AG09319 (cell line): ENCODE data around the gene PTPRT.

ENCODE experiments used
- DNase-seq: peaks from one replicate; pipeline ENCODE4 v3.0.0-alpha.2; 2010; ENCODE audit warnings: low read depth; ENCODE audit errors: extremely low read depth
- TF ChIP-seq, protein P1 (sequence below): IDR thresholded peaks from 2 replicates; pipeline ENCODE4 v1.5.1; 2011; ENCODE audit warnings: low read depth, mild to moderate bottlenecking, inconsistent platforms, low read length, moderate library complexity

PTPRT gene

DNA sequence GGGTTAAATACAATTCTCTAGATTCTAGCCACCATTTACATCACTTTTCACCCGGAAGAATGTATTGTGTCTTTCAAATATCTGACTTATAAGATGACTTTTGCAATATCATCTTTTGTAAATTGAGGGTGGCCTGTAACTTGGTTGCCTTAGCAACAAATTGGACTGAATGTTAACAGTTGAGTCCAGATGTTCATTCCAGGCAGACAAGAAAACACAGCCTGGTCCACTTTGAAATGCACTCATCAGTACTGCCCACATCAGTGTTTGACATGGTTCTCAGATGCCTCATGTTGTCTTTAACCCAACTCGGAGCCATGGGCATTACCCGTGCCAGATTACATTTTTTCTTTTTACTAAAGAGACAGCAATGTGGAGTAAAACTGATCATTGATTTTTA lies 789.9 kb downstream of the PTPRT start:
- TF ChIP-seq, protein P1, sequence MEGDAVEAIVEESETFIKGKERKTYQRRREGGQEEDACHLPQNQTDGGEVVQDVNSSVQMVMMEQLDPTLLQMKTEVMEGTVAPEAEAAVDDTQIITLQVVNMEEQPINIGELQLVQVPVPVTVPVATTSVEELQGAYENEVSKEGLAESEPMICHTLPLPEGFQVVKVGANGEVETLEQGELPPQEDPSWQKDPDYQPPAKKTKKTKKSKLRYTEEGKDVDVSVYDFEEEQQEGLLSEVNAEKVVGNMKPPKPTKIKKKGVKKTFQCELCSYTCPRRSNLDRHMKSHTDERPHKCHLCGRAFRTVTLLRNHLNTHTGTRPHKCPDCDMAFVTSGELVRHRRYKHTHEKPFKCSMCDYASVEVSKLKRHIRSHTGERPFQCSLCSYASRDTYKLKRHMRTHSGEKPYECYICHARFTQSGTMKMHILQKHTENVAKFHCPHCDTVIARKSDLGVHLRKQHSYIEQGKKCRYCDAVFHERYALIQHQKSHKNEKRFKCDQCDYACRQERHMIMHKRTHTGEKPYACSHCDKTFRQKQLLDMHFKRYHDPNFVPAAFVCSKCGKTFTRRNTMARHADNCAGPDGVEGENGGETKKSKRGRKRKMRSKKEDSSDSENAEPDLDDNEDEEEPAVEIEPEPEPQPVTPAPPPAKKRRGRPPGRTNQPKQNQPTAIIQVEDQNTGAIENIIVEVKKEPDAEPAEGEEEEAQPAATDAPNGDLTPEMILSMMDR = no peak
- no peak for DNase-seq

DNA sequence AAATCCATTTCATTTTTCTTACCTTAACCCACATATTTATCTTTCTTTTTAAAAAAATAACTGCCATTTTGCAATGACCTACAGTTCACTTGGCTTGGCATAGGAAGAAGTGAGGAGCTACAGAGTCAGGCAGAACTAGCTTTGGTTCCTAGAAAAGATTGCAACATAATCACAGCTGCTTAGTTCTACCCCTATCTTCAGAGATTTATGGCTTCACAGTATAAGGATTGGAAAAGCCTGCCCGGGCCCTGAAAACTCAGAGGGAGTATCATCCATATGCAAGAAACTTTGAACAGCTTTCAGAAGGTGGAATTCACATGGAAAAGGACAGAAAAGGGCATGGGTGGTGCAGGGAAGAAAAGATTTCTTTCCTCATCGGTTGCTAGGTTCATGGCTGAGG lies 797.3 kb downstream of the PTPRT start:
- TF ChIP-seq, protein P1 = no peak
- no peak for DNase-seq

DNA sequence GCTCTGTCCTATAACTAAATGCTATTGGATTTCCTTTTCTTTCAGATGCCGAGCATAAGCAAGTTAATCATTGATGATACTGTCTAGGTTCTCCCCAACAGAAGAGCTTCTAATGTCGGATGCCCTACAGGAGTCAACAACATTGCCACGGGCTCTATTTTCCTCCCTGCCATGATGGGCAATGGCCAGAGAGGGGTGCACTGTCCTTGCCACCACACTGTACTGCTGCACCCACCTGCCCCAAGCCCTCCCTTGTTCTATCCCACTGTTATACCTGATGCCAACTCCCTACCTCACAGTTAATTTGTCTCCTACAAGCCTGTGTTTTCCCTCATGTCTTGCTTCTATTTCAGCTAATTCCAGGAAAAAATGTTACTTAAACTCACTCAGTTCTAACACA lies 797.9 kb downstream of the PTPRT start:
- TF ChIP-seq, protein P1 = no peak
- DNase-seq = no peak

DNA sequence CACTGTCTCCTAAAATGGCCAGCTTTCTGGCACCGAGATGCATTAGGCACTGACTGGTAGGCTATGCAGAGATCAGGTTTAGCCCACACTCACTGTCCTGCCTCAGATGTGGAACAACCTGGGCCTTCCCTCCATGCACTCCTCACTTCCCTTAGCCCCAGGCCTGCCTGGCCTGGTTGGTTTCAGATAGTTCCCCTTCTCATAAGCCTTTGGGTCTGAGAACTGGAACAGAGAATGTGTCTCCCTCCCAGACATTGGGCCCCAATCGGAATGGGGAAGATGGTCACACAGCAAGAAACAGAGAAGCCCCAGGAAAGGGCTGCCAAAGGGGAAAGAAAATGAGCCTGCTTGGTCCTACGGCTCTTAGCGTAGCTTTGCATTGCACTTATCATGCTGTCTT lies 809.4 kb downstream of the PTPRT start:
- DNase-seq = no peak
- TF ChIP-seq, protein P1 = no peak

DNA sequence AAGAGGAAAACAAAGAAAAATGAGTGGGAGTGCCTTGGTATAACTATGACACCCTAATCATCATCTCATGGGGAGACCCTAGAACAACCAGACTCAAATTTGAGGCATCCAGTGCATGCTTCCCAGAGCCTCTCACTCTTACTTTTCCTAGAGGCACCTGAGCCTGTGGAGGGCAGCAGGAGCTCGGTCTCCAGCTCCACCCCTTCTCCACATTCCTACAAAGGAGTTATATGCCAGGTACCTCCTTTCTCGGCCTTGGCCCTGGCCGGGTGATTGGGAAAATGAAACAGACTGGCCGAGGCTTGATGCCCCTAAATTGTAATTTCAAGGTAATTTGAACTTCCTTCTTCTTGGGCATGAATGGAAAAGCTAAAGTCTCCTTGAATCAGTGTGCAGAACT lies 810.3 kb downstream of the PTPRT start:
- TF ChIP-seq, protein P1 = no peak

DNA sequence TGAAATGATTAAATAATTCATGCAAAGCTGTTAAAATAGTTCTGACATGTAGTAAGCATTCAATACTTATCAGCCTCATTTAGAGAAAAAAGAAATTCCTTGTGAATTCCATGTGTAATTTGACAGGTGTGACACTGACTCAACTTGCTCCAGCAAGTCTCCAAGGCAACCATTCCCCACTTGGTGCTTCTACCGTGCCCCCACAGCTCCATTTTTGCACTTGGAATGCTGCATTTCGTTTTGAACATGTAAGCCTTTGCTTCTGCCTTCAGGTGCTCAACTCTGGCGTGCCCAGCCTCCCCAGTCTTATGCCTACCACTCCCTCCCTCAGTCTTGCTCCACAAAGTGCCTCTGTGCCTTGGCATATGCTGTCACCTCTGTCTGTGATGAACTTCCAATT lies 810.9 kb downstream of the PTPRT start:
- TF ChIP-seq, protein P1 = no peak
- DNase-seq = no peak

More for the DNA sequence above, 810.3 kb downstream of the PTPRT start:
- no peak for DNase-seq

DNA sequence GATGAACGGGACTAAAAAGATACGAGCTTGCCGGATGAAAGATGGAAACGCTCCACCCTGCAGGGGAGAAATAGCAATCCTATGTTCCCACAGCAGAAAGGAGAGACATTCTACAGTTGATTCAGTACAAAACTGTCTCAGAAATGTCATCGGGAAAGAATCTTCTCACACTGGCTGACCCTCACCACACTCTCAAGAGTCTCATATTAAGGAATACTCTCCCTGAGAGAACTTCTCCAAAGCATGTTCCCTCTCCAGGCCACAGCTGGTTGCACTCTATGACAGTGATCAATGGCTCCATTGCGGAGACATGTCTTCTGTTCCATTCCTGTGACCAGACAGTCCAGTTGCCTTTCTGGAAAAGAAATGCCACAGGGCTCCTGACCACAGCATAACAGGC lies 813.6 kb downstream of the PTPRT start:
- TF ChIP-seq, protein P1 = no peak
- DNase-seq = no peak
